Activated gamma-delta T cell (primary cell): ENCODE data around the gene PROCR.
"Not testable (repeated sequence)": the region's sequence is repeated elsewhere in the genome, so short reads cannot be mapped to it uniquely, and the experiment has no call there.

Experiments
- DNase-seq: peaks from one replicate; lab custom pipeline; 2025; lab: John Stamatoyannopoulos, UW

Gene PROCR

DNA sequence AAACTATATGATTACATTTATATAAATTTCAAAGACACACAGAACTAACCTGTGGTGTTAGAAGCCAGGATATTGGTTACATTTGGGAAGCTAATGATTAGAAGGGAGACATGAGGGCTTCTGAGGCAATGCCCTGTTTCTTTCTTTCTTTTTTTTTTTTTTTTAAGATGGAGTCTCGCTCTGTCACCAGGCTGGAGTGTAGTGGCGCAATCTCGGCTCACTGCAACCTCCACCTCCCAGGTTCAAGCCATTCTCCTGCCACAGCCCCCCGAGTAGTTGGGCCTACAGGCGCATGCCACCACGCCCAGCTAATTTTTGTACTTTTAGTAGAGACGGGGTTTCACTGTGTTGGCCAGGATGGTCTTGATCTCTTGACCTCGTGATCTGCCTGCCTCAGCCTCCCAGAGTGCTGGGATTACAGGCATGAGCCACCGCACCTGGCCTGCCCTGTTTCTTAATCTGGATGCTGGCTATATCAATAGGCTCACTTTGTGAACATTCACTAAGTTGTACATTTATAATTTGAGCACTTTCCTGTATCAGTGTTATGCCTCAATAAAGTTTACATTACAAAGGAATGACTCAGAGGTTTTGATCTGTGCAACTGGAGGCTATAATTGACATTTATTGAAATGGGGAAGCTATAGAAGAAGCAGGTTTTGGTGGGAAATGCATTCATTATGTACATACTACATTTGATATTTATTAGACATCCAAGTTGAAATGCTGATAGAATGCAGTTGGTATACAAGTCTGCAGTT lies 21.3 kb downstream of the PROCR start:
- not testable (repeated sequence) for DNase-seq

DNA sequence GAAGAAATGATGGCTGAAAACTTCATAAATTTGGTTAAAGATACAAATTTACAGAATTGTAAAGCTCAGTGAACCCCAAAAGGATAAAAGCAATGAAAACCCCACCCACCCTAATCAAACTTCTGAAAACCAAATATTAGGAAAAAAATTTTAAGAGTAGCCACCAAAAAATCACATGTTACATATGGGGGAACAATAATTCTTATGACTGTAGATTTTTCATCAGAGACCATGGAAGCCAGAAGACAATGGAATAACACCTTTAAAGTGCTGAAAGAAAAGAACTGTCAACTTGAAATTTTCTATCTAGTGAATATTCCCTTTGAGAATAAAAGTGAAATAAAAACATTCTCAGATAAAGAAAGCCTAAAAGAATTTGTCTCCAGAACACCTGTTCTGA lies 24.4 kb downstream of the PROCR start:
- DNase-seq, result no peak

DNA sequence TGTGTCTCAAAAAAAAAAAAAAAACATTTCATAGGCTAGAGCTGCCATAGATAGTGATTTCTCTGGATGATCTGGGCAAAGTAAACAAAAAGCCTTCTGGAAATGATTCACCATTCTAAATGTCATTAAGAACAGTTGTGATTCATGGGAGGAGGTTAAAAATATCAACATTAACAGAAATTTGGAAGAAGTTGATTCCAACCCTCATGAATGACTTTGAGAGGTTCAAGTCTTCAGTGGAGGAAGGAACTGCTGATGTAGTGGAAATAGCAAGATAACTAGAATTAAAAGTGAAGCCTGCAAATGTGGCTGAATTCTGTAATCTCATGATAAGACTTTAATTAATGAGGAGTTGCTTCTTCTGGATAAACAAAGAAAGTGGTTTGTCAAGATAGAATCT lies 27.9 kb downstream of the PROCR start:
- no peak for DNase-seq

DNA sequence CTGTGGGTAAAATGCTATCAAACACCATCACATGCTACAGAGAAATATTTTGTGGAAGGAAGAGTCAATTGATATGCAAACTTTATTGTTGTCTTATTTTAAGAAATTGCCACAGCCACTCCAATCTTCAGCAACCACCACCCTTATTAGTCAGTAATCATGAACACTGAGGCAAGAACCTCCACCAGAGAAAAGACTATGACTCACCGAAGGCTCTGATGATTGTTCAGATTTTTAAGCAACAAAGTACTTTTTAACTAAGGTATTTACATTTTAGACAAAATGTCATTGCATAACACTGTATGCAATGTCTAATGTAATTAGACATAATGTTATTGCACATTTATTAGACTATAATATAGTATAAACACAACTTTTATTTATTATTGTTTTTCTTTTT lies 28.4 kb downstream of the PROCR start:
- DNase-seq, result no peak

DNA sequence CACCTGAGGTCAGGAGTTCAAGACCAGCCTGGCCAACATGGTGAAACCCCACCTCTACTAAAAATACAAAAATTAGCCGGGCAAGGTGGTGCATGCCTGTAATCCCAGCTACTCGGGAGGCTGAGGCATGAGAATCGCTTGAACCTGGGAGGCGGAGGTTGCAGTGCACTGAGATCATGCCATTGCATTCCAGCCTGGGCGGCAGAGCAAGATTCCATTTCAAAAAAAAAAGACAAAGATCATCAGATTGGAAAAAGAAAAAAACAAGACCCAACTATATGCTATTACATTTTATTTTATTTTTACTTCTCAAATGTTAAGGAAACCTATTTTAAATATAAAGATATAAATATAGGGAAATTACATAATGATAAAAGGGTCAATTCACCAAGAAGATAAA lies 29.6 kb downstream of the PROCR start:
- not testable (repeated sequence) for DNase-seq

DNA sequence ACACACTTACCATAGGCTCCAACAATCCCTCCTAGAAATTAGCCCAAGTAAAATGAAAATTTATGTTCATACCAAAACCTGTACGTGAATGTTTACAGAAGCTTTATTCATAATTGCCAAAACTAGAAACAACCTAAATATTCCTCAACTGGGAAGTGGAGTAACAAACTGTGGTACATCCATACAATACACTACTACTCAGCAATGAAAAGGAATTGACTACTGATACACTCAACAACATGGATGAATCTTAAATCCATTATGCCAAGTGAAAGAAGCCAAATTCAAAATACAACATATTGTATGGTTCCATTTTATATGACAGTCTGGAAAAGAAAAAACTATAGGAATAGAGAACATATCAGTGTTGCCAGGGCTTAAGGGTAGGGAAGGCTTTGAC lies 34.9 kb downstream of the PROCR start:
- DNase-seq, result no peak

DNA sequence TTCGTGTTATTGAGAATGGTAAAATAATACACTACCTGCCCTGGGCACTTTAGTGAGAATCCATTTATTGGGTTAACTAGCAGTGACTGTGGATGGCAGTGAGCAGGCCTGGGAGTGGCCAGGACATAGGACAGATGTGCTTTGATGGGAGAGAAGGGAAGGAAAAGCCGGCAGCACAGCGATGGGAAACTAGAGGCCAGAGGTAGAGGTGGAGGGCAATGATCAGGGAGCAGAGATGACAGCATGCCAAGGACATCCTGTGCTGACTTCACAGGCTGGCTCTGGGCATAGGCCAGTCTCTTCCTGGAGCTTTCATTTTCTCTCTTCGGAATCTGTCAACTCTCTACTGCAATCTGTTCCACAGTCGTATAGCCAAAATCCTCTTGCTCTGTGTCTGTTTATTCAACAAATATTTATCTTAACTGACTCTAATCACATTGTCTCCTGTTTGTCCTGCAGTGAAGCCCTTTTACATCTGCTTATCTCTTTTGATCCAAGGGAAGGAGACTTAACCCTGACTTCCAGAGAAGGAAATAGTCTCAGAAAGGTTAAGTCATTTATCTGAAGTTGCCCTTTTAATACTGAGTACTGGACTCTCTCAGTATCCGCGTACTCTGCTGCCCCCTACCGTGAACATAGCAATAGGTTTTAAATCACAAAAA lies 36.2 kb downstream of the PROCR start:
- no peak for DNase-seq

DNA sequence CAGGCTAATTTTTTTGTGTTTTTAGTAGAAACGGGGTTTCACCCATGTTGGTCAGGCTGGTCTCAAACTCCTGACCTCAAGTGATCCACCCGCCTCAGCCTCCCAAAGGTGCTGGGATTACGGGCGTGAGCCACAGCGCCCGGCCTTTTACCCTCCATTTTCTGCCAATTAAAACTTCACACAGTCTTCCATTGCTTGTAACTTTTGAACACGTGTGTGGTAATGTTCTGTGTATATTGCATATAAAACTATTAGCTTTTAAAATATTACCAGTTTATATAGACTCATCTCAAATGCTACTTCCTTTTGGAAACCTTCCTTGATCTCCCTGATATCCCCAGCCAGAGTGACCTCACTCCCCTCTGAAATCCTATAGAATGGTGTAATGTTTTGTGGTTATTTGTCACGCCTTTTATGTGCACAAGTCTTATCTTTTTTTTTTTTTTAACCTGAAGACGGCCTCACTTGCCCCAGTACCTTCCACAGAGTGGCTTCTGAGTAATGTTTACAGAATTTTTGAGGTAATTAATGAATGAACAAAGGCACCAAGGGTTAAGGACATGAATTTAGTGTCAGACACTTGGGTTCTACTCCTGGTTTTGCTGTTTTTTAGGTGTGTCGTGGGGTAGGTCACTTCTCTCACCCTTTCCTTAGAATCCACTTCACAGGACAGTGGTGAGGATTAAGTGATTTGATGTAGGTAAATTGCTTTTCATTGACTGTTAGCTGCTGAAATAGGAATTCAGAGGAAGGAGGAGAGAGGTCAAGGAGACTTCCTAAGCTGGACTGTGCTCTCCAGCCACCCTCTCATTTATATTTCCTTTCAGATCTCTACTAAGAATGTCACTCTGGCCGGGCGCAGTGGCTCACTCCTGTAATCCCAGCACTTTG lies 43.4 kb downstream of the PROCR start:
- DNase-seq, result no peak

DNA sequence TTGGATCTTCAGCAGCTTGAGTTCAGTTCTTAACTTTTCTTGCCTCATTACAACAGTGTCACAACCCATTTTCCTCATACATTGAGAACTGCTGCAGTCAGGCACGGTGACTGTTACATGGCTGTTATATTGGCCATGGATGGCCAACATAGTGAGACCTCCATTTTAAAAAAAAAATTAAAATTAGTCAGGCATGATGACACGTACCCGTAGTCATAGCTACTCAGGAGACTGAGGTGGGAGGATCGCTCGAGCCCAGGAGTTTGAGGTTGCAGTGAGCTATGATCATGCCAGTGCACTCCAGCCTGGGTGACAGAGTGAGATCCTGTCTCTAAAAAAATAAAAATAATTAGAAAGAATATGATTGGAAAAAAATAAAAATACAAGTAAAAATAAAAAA lies 44.7 kb downstream of the PROCR start:
- DNase-seq, result no peak

DNA sequence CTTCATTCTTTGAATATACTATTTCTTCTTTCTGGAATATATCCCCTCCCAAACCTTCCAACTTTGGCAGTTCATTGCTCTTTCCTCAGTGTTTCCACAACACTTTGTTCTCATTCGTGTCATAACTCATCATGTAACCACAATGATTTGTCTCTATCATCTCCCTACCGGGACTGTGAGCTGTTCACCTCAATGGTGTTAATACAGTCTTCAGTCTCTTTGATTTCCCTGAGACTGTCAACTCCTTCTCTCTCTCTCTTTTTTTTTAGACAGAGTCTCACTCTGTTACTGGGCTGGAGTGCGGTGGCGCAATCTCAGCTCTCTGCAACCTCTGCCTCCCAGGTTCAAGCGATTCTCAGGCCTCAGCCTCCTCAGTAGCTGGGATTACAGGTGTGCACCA lies 52.1 kb downstream of the PROCR start:
- no peak for DNase-seq

DNA sequence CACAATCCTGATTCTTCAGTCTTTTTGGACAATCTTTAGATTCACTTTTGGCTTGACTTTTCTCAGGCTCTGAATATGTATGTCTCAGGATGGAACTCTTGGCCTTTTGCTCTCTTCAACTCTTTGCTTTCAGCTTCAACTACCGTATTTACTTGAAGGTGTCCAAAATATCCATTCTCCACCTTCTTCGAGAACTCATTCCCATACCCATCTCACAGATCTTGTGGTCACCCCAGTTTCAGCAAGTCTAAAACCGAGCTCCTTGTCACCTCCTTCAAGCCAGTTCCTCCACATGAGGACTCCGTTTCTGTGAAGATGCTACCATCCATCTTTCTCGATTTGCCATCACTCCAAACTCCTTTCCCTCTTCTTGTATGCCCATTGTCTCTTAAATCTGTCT lies 52.7 kb downstream of the PROCR start:
- DNase-seq, result no peak

DNA sequence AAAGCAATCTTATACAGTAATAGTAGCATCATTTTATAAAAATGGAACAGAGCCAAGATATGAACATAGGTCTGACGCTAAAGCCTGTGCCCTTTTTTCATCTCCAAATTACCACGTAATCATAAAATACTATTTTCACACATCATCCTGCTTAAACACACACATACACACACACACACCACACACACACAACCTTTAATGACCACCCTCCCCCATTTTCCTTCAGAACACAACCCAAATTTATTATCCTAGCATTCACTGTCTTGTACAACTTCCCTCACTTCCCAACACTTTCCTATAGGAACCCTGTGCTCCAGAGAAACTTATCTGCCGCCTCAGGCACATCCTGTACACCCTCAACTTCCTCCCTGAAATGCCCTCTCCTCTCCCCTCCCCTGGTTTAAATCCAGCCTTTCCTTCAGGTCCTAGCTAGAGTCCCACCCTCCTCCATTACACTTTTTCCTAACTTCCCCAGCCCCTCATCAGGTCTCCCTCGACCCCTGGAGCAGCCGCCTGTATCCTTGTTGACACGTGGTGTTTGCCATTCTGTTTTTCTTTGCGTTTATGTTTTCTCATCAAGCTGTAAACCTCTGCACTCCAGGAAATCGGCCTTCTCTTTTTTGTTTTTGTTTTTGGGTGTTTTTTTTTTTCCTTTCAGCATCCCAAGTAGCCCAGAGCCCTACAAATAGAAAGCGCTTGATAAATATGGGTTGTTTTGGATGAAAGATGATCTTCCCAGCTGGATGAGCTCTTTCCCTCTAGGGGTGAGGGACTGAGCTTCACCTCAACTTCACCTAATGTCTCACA lies 53.6 kb downstream of the PROCR start:
- no peak for DNase-seq

DNA sequence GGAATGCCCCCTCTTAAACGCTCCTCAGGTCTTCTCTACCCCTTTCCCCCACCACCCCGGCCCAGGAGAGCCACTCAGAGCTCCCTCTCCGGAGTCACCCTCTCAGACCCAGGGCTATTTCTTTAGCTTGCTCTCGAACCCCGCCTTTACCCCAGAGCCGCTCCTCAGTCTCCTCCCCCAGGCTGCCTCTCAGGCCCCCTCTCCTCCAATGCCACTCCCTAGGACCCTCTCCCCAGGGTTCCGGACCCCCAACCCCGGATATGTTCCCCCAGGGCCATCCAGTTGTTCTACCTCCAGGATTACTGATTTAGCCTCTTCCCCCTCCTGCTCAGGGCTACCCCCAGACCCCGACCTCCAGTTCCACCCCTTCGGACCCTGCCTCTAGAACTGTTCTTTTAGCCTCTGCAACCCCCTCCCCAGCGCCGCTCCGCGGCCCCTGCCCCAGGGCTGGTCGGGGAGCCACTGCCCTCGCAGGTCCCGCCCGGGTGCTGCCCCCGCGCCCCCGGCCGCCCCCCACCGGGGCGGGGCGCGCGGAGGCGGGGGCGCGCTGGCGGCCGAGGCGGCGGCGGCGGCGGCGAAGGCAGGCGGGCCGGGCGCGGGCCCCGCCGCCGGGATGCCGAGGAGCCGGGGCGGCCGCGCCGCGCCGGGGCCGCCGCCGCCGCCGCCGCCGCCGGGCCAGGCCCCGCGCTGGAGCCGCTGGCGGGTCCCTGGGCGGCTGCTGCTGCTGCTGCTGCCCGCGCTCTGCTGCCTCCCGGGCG lies 54.4 kb downstream of the PROCR start, which contains the start of gene MMP24:
TSS of gene MMP24 (plus strand) at position 565 of the 758 bp plus-strand sequence. CDS start at position 614, 49 bp downstream.
- DNase-seq, result no peak
